Neural progenitor cell (in vitro differentiated cells): ENCODE measurements around the gene MTCL1.

Experiments used
- CTCF ChIP-seq: fragments of 200-600 bp; sonication (generic); IDR thresholded peaks from 2 replicates; pipeline ENCODE4 v1.5.1; 2017; ENCODE audit warnings: antibody characterized with exemption, mild to moderate bottlenecking
- EZH2 ChIP-seq: fragments of 200-600 bp; sonication (generic); IDR thresholded peaks from 2 replicates; pipeline ENCODE4 v1.6.1; 2017; ENCODE audit warnings: antibody characterized with exemption, mild to moderate bottlenecking, moderate library complexity
- EZH2phosphoT487 ChIP-seq: fragments of 200-600 bp; sonication (generic); IDR thresholded peaks from 2 replicates; pipeline ENCODE4 v1.6.1; 2017; ENCODE audit warnings: antibody characterized with exemption

GRCh38 chr18:8810157-8810556 lies 104.8 kb downstream of the MTCL1 start:
- TF ChIP-seq CTCF: no peak
- no peak for TF ChIP-seq EZH2
- TF ChIP-seq EZH2phosphoT487: no peak
